Left ventricle myocardium inferior (tissue), 1 donor: ENCODE data around the gene GPBP1. TPM values are rescaled to one million over a fixed set of nuclear protein-coding genes. Genes with fewer than 3 reads are reported as not detected.
"Not testable (repeated sequence)": the region's sequence is repeated elsewhere in the genome, so short reads cannot be mapped to it uniquely, and the experiment has no call there.

Experiments
- DNase-seq: peaks from one replicate; pipeline ENCODE4 v3.0.0-alpha.2; 2020
- H3K27ac ChIP-seq: fragments of 200-600 bp; replicated peaks from 2 replicates; pipeline ENCODE4 v1.8.0; 2021
- H3K27me3 ChIP-seq: fragments of 200-600 bp; 2 replicates; pipeline ENCODE4 v1.8.0; 2021; ENCODE audit warnings: low read depth
- H3K36me3 ChIP-seq: fragments of 200-600 bp; 2 replicates; pipeline ENCODE4 v1.8.0; 2021
- H3K4me1 ChIP-seq: fragments of 200-600 bp; 2 replicates; pipeline ENCODE4 v1.8.0; 2021
- H3K4me3 ChIP-seq: fragments of 200-600 bp; 2 replicates; pipeline ENCODE4 v1.8.0; 2021; ENCODE audit warnings: mild to moderate bottlenecking, moderate library complexity
- H3K9me3 ChIP-seq: fragments of 200-600 bp; replicated peaks from 2 replicates; pipeline ENCODE4 v1.8.0; 2021
- CTCF ChIP-seq: fragments of 200-600 bp; IDR thresholded peaks from 2 replicates; pipeline ENCODE4 v1.8.0; 2021; ENCODE audit warnings: antibody characterized with exemption, mild to moderate bottlenecking, borderline replicate concordance
- intact Hi-C: fragments of 100-400 bp; cut with micrococcal nuclease; formaldehyde crosslinking; loops from one replicate; pipeline ENCODE4 v1.11.0; 2022
- total RNA-seq: library from RNA; stranded (reverse); fragmentation: NEBNext Ultra II Directional; extraction: Animal tissue kit (Norgen Biotek cat#: 25700); gene quantifications from one replicate; pipeline ENCODE4 v1.2.1, GENCODE V29; 2021
- donor health status: DM: no; HTN: yes; CAD: no; lungs with severe emphysema.

GPBP1 gene
- total RNA-seq, 1 donor from 2014 or later, result 47.4 TPM

- no peak for DNase-seq
- no peaks in the 10 kb centered on the region for H3K36me3 ChIP-seq
- intact Hi-C loops, result no loop called here
- H3K9me3 ChIP-seq, result peaks cover 18% of the 10 kb centered on the region
- no peak overlapping the region for H3K4me3 ChIP-seq
- peaks cover 11% of the 10 kb centered on the region for H3K4me1 ChIP-seq
- TF ChIP-seq CTCF, result no peak
- no peaks in the 10 kb centered on the region for H3K27me3 ChIP-seq
- H3K27ac ChIP-seq, result no peak overlapping the region
Measured at GRCh38 chr5:57302643-57303042, 128.8 kb downstream of the GPBP1 start.

GRCh38 chr5:57303985-57304384, 130.1 kb downstream of the GPBP1 start:
- no peak for TF ChIP-seq CTCF
- Histone ChIP-seq H3K27me3 (no peaks in the 10 kb centered on the region), H3K9me3 (peaks cover 19% of the 10 kb centered on the region), H3K27ac (no peak overlapping the region), H3K4me3 (no peak overlapping the region), H3K4me1 (peaks cover 4% of the 10 kb centered on the region), H3K36me3 (no peaks in the 10 kb centered on the region)
- no peak for DNase-seq
- intact Hi-C loops, result no loop called here

- intact Hi-C loops, result no loop called here
- peaks cover 21% of the 10 kb centered on the region for H3K9me3 ChIP-seq
- no peaks in the 10 kb centered on the region for H3K4me1 ChIP-seq
Measured at GRCh38 chr5:57304931-57305330, 131.1 kb downstream of the GPBP1 start.

GRCh38 chr5:57306359-57306758, 132.5 kb downstream of the GPBP1 start:
- Histone ChIP-seq H3K36me3 (no peaks in the 10 kb centered on the region), H3K4me1 (no peaks in the 10 kb centered on the region), H3K27me3 (no peaks in the 10 kb centered on the region), H3K27ac (no peak overlapping the region), H3K9me3 (peaks cover 21% of the 10 kb centered on the region), H3K4me3 (no peak overlapping the region)
- intact Hi-C loops, result no loop called here
- DNase-seq, result no peak
- TF ChIP-seq CTCF, result no peak

More at GRCh38 chr5:57304931-57305330, 131.1 kb downstream of the GPBP1 start:
- no peaks in the 10 kb centered on the region for H3K27me3 ChIP-seq
- TF ChIP-seq CTCF, result no peak
- H3K36me3 ChIP-seq, result no peaks in the 10 kb centered on the region
- no peak overlapping the region for H3K4me3 ChIP-seq
- no peak overlapping the region for H3K27ac ChIP-seq
- DNase-seq, result no peak

GRCh38 chr5:57307516-57307915, 133.7 kb downstream of the GPBP1 start:
- DNase-seq, result no peak
- peaks cover 21% of the 10 kb centered on the region for H3K9me3 ChIP-seq
- H3K4me3 ChIP-seq, result no peak overlapping the region
- intact Hi-C loops, result no loop called here
- H3K36me3 ChIP-seq, result no peaks in the 10 kb centered on the region
- TF ChIP-seq CTCF, result no peak
- no peaks in the 10 kb centered on the region for H3K4me1 ChIP-seq
- no peak overlapping the region for H3K27ac ChIP-seq
- no peaks in the 10 kb centered on the region for H3K27me3 ChIP-seq

GRCh38 chr5:57309022-57309421, 135.2 kb downstream of the GPBP1 start:
- H3K36me3 ChIP-seq, intact Hi-C loops, DNase-seq, H3K4me1 ChIP-seq, H3K27me3 ChIP-seq, H3K27ac ChIP-seq, H3K4me3 ChIP-seq: not testable (repeated sequence)
- peaks cover 21% of the 10 kb centered on the region for H3K9me3 ChIP-seq
